ENCODE results near the gene OGFOD3.
"Not testable (repeated sequence)": the region's sequence is repeated elsewhere in the genome, so short reads cannot be mapped to it uniquely, and the experiment has no call there.

The OGFOD3 gene

DNA sequence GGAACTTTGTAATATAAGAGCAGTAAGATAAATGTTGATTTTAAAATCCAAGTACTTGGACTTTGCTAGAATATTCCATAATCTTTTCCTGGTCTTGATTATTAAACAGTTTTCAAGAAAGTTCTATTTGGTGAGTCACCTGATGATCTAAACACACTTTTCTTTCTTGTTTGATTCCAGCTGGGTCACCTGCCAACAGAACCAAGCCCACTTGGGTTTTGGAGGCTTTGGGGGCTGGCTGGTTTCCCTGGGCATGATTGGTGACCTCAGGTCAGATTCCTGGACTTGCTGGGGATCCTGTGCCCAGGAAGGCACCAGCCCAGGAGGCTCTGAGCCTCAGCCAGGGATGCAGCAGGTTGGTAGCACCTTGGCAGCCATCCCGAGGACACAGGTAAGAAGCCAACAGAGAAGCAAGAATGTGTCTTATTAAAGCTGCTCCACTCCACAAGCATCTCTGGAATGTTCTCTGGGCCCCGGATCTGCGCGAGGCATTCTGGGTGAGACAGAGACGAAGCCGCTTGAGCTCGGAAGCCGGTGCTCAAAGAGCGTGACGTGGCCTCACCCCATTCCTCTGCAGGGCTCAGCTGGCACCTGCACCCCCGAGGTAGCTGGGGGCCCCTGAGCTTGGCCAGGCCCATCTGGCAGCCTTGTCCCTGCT is 62.5 kb downstream of the OGFOD3 start:
- DNase-seq (ENCODE audit: low read depth, low spot score) = no peak

DNA sequence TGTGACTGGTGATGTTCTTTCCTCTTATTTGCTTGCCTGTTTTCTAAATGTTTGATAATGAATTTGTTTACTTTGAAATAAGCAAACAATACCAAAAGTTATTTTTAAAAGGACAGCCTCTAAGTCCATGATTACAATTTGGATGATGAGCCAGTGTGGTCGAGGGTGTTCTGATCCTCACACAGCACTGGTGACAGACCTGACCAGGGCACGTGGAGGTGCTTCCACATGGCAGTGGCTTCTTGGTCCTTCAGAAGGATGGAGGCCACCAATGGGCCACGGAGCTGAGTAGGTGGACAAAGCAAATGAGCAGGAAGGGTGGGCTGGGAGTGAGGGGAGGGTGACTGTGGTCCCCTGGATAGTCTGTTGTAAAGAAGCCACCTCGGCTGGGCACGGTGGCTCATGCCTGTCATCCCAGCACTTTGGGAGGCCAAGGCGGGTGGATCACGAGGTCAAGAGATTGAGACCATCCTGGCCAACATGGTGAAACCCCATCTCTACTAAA is 63.5 kb downstream of the OGFOD3 start:
- DNase-seq (ENCODE audit: low read depth, low spot score) = no peak

DNA sequence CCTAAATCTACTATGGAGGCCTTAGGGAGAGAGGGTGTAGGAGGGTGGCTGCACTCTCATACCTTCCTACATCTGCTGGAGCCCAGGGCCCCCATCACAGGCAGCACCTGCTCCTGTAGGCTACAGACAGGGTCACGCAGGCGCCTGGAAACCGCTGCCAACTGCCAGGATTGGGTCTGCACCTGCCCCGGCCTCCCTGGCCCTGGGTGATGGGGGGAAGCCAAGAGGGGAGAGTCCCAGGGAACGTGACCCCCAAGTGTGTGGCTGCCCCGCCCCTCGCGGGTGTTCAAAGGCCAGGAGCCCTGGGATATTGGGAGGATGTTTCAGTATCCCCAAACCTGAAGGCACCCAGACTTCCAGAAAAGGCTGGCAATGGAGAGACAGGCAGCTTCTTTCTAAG is 64.9 kb downstream of the OGFOD3 start:
- DNase-seq (ENCODE audit: low read depth, low spot score) = no peak

- DNase-seq (ENCODE audit: low read depth, low spot score) = peak; percentile 69
Measured at GRCh38 chr17:82351713-82352488, 66.5 kb downstream of the OGFOD3 start.

- DNase-seq (ENCODE audit: low read depth, low spot score) = no peak
Measured at GRCh38 chr17:82351254-82351712, 67.1 kb downstream of the OGFOD3 start.

GRCh38 chr17:82350182-82351030 is 68.0 kb downstream of the OGFOD3 start:
- no peak for DNase-seq (ENCODE audit: low read depth, low spot score)

DNA sequence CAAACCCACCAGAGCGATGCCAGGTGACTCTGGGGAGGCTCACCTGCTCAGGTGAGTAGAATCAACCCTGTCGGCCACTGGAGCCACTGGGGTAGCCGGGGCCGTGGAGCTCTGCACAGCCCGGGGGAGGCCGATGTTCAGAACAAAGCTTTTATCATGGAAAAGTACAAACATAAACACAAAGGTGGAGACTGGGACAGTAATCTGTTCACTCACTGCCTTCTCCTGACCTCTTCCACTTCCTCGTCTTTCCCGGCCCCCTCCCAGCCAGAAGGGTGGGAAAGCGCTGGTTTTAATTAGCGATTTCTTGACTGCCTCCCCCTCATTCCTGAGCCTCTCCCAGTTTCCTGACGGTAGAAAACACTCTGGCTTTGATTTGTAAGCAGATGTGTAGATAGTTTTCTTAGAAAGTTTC is 69.1 kb downstream of the OGFOD3 start:
- DNase-seq (ENCODE audit: low read depth, low spot score) = no peak

DNA sequence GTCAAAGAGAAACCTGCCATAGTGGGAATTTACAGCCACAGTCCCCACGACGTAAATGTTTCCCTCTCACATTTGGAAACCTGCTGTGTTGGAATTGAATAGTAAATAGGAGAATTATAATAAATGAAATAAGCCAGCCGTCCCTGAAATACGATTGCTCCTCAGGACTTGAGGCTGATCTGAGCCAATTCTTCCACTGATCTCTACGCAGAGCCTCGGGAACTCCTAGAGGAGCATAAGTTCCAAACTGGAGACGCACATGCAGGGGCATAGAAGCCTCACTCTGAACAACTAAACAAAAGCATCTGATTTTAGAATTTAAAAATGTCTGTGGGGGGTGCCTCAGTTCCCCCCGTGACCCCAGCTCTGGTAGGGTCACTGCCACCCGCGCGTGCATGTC is 69.5 kb downstream of the OGFOD3 start:
- no peak for DNase-seq (ENCODE audit: low read depth, low spot score)

- no peak for DNase-seq (ENCODE audit: low read depth, low spot score)
Measured at GRCh38 chr17:82348434-82348833, 70.0 kb downstream of the OGFOD3 start.

GRCh38 chr17:82347994-82348393 is 70.4 kb downstream of the OGFOD3 start:
- not testable (repeated sequence) for DNase-seq (ENCODE audit: low read depth, low spot score)

GRCh38 chr17:82346342-82347300 is 71.8 kb downstream of the OGFOD3 start:
- DNase-seq (ENCODE audit: low read depth, low spot score) = no peak

- no peak for DNase-seq (ENCODE audit: low read depth, low spot score)
Measured at GRCh38 chr17:82345151-82345976, 73.0 kb downstream of the OGFOD3 start.

- DNase-seq (ENCODE audit: low read depth, low spot score) = no peak
Measured at GRCh38 chr17:82344175-82344907, 74.0 kb downstream of the OGFOD3 start.

- DNase-seq (ENCODE audit: low read depth, low spot score) = no peak
Measured at GRCh38 chr17:82343560-82343959, 74.8 kb downstream of the OGFOD3 start.

GRCh38 chr17:82342361-82343079 is 75.9 kb downstream of the OGFOD3 start:
- no peak for DNase-seq (ENCODE audit: low read depth, low spot score)

GRCh38 chr17:82339634-82340580 is 78.5 kb downstream of the OGFOD3 start:
- no peak for DNase-seq (ENCODE audit: low read depth, low spot score)
